ENCODE measurements around the gene KMT2E.

GRCh38 chr7:105047932-105048331, 33.9 kb downstream of the KMT2E start:
- TF ChIP-seq, protein P1, sequence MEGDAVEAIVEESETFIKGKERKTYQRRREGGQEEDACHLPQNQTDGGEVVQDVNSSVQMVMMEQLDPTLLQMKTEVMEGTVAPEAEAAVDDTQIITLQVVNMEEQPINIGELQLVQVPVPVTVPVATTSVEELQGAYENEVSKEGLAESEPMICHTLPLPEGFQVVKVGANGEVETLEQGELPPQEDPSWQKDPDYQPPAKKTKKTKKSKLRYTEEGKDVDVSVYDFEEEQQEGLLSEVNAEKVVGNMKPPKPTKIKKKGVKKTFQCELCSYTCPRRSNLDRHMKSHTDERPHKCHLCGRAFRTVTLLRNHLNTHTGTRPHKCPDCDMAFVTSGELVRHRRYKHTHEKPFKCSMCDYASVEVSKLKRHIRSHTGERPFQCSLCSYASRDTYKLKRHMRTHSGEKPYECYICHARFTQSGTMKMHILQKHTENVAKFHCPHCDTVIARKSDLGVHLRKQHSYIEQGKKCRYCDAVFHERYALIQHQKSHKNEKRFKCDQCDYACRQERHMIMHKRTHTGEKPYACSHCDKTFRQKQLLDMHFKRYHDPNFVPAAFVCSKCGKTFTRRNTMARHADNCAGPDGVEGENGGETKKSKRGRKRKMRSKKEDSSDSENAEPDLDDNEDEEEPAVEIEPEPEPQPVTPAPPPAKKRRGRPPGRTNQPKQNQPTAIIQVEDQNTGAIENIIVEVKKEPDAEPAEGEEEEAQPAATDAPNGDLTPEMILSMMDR (IDR thresholded peaks at IDR 0.05), result no peak
- TF ChIP-seq EZH2 (IDR thresholded peaks at IDR 0.05; ENCODE audit: borderline replicate concordance, insufficient read depth, low read depth, low read length, poor library complexity, severe bottlenecking), result no peak
